SH-SY5Y (cell line): ENCODE measurements around the gene TMEM107.

Source experiments
- GATA2 ChIP-seq: IDR thresholded peaks from 2 replicates; pipeline ENCODE4 v1.6.1; 2011; ENCODE audit warnings: mild to moderate bottlenecking, low read depth, low read length
- GATA3 ChIP-seq: IDR thresholded peaks from 2 replicates; pipeline ENCODE4 v1.6.1; 2011; ENCODE audit warnings: low read depth, mild to moderate bottlenecking, low read length, moderate library complexity

- TF ChIP-seq GATA2 (no peak), GATA3 (no peak)
These were observed 24.5 kb downstream of the TMEM107 start for GRCh38 chr17:8151641-8152111.
